ENCODE measurements around the gene INHBE. TPM values are rescaled to one million over a fixed set of nuclear protein-coding genes. Genes with fewer than 3 reads are reported as not detected.
A peak's percentile ranks its signal among the peaks of the same experiment; 100 is the strongest.

INHBE gene
- total RNA-seq, 1 donor from 2014 or later, result not detected

DNA sequence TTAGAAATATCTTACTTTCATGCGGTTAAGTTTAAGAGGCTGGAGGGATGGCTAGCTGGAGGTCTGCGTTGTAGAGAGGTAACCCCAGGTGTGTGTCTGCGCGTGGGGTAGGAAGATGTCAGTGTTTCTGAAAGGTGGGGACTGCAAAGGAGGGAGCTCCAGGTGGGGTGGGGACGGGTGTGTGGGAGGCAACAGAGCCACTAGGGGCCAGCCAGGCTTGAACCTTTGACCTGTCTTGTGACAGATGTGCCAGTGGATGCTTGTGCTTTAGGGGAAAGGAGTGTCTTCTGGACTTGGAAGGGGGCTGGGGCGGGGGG lies 5.3 kb downstream of the INHBE start:
- DNase-seq (ENCODE audit: low read depth in 2 of 2), result no peak

- DNase-seq (ENCODE audit: low read depth in 2 of 2), result no peak
These were observed 5.8 kb downstream of the INHBE start for GRCh38 chr12:57460841-57461275.

GRCh38 chr12:57461276-57461916 lies 6.3 kb downstream of the INHBE start:
- DNase-seq (ENCODE audit: low read depth in 2 of 2), result peak in 1 of 2 donors; percentile 46

GRCh38 chr12:57461917-57462250 lies 6.8 kb downstream of the INHBE start:
- DNase-seq (ENCODE audit: low read depth in 2 of 2), result no peak

DNA sequence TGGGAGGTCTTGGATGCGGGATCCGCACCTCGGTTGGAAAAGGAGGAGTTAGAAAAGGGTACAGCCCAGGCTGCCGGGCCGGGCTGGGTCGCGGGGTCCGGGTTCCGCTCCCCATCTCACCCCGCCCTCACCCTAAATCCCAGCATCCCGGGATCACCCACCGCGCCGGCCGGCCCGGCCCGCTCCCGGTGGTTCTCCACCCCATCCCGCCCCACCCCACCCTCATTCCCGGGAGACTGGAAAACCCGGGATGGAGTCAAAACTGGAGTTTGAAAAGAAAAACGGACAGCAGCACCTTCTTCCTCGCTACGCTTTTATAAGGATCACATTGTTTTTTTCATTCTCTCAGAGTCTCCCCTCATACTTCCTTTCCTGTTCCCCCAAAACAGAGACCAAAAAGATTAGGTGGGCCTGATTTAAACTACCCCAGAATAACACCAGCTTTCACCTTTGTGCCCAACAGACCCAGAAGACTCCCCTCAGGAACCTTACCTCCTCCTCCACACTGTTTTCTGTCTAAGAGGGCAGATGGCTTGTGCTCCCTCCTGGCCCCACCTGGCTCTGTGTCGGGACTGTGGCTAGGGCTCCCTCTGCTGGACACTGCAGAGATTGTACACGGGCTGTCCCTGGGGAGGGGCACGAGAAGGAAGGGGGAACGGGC lies 7.3 kb downstream of the INHBE start:
- DNase-seq (ENCODE audit: low read depth in 2 of 2), result peak; percentile 86

GRCh38 chr12:57462912-57463253 lies 7.8 kb downstream of the INHBE start:
- DNase-seq (ENCODE audit: low read depth in 2 of 2), result no peak

DNA sequence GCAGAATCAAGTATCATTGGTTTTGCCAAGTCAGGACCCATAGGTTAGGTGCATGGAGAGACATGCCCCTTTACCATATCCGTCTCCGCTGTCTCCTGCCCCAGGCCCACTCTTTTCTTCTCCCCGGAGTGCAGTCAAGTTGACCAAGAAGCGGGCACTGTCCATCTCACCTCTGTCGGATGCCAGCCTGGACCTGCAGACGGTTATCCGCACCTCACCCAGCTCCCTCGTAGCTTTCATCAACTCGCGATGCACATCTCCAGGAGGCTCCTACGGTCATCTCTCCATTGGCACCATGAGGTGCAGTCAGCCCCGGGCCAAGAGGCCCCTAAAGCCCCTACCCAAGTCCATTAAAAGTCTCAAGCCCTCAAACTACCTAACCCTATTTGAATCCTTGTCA lies 9.5 kb downstream of the INHBE start:
- DNase-seq (ENCODE audit: low read depth in 2 of 2), result no peak

- no peak for DNase-seq (ENCODE audit: low read depth in 2 of 2)
These were observed 10.1 kb downstream of the INHBE start for GRCh38 chr12:57465030-57465746.

- no peak for DNase-seq (ENCODE audit: low read depth in 2 of 2)
These were observed 10.8 kb downstream of the INHBE start for GRCh38 chr12:57465747-57466505.

GRCh38 chr12:57467212-57467874 lies 12.2 kb downstream of the INHBE start:
- DNase-seq (ENCODE audit: low read depth in 2 of 2), result no peak

DNA sequence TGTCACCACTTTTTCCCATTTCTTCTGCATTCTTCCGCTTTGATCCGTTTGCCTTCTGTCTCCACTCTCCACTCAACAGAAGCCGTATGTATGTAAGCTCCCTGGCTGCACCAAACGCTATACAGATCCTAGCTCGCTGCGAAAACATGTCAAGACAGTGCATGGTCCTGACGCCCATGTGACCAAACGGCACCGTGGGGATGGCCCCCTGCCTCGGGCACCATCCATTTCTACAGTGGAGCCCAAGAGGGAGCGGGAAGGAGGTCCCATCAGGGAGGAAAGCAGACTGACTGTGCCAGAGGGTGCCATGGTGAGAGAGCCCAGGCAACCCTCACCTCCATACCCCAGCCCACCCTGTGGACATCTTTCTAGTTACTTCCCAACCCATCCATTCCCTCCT lies 12.8 kb downstream of the INHBE start:
- DNase-seq (ENCODE audit: low read depth in 2 of 2), result no peak

DNA sequence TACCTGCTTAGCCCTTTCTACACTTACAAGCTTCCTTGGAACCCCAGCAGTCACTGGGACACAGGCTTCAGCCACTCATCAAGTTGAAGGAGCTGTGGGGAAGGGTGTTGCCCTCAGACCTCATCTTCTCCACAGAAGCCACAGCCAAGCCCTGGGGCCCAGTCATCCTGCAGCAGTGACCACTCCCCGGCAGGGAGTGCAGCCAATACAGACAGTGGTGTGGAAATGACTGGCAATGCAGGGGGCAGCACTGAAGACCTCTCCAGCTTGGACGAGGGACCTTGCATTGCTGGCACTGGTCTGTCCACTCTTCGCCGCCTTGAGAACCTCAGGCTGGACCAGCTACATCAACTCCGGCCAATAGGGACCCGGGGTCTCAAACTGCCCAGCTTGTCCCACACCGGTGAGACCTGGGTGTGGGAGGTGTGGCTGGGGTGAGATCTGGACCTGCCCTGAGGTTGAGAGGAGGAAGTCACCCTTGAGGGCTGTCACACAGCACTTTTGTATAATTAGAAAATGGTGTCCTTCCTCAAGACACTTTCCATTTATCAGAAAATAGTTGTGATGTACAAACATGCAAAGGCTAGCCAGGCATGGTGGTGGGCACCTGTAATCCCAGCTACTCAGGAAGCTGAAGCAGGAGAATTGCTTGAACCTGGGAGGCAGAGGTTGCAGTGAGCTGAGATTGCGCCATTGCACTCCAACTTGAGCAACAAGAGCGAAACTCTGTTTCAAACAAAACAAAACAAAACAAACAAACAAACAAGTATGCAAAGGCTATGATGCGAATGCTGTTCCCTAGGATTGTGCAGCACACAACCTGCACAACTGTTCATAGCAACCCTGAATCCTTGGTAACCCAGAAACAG lies 14.4 kb downstream of the INHBE start:
- DNase-seq (ENCODE audit: low read depth in 2 of 2), result no peak

DNA sequence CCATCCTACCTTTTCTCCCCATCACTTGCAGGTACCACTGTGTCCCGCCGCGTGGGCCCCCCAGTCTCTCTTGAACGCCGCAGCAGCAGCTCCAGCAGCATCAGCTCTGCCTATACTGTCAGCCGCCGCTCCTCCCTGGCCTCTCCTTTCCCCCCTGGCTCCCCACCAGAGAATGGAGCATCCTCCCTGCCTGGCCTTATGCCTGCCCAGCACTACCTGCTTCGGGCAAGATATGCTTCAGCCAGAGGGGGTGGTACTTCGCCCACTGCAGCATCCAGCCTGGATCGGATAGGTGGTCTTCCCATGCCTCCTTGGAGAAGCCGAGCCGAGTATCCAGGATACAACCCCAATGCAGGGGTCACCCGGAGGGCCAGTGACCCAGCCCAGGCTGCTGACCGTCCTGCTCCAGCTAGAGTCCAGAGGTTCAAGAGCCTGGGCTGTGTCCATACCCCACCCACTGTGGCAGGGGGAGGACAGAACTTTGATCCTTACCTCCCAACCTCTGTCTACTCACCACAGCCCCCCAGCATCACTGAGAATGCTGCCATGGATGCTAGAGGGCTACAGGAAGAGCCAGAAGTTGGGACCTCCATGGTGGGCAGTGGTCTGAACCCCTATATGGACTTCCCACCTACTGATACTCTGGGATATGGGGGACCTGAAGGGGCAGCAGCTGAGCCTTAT lies 15.3 kb downstream of the INHBE start:
- DNase-seq (ENCODE audit: low read depth in 2 of 2), result no peak

GRCh38 chr12:57470970-57471656 lies 16.0 kb downstream of the INHBE start:
- no peak for DNase-seq (ENCODE audit: low read depth in 2 of 2)

DNA sequence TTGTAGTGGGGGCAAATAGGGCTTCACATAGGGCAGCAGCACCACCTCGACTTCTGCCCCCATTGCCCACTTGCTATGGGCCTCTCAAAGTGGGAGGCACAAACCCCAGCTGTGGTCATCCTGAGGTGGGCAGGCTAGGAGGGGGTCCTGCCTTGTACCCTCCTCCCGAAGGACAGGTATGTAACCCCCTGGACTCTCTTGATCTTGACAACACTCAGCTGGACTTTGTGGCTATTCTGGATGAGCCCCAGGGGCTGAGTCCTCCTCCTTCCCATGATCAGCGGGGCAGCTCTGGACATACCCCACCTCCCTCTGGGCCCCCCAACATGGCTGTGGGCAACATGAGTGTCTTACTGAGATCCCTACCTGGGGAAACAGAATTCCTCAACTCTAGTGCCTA lies 16.6 kb downstream of the INHBE start:
- DNase-seq (ENCODE audit: low read depth in 2 of 2), result no peak

DNA sequence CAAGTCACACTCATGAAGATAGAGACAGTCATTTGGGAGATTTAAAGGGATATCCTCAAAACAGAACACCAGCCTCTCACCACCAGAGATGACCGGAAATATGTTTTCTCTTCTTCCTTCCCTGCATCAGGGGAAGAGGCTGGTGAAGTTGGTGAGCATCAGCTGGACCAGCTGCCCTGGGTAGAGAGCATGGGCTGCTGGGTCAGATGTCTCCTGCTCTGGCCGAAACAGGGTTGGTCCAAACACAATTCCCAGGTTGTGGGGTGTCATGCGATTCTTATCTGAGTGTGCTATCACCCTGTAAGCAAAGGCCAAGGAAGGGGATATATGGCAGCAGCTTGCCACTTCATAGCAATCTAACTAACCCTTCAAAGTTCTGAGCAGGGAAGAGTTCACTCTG lies 17.3 kb downstream of the INHBE start:
- no peak for DNase-seq (ENCODE audit: low read depth in 2 of 2)

DNA sequence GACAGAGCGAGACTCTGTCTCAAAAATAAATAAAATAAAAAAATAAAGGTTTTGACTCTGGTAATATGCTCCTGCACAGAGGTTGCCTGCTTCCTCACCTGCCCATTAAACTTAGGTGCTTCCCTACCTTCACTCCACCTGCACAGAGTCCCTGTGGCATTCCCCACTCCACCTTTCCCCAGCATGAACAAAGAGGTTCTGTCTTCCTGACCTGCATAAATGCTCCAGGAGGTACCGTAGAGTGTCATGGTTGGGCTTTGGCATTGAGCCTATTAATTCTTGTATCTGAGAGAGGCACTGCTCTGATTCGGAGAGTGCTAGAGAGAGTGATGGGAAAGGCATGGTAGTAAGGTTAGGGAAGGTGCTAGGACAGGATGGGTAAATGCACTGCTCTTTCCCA lies 18.3 kb downstream of the INHBE start:
- DNase-seq (ENCODE audit: low read depth in 2 of 2), result no peak

GRCh38 chr12:57473886-57474285 lies 18.8 kb downstream of the INHBE start:
- DNase-seq (ENCODE audit: low read depth in 2 of 2), result no peak

DNA sequence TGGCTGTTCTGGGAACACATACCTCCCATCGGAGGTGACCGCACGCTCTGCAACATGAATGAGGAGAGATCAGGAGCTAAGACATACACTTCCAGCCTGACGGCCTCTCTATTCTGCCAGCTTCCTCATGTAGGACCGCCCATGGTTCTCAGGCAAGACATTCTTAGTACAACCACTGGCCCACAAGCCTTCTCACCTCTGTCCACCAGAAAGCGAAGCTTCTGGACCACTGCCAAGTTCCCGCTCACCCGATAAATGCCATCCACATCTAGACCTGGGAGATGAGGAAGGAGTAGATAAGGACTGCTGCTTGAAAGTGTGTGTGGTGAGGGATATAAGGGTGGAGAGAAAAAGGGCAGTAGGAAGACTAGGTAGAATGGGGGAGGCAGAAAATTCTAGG lies 19.3 kb downstream of the INHBE start:
- DNase-seq (ENCODE audit: low read depth in 2 of 2), result no peak

- no peak for DNase-seq (ENCODE audit: low read depth in 2 of 2)
These were observed 19.8 kb downstream of the INHBE start for GRCh38 chr12:57474862-57475261.
